Adrenal gland (tissue), 5 donors: ENCODE measurements around the gene ZC3H18.

Experiments
- POLR2A ChIP-seq, 2 donors: fragments of 450-650 bp; IDR thresholded peaks; one replicate each; pipeline ENCODE4 v1.6.1; 2017; ENCODE audit warnings: antibody characterized with exemption in 2 of 2, mild to moderate bottlenecking in 2 of 2, moderate library complexity in 1 of 2
- TF ChIP-seq, protein P1 (sequence below), 6 experiments: fragments of 450-650 bp in 4 of 6; fragments of 200-600 bp in 2 of 6; sonication (generic) in 1 of 6; IDR thresholded peaks; 1 replicate in 5 of 6; 2 replicates in 1 of 6; pipeline versions ENCODE4 v1.5.1 to v1.8.0; 2016 to 2021; ENCODE audit warnings: antibody characterized with exemption in 6 of 6, mild to moderate bottlenecking in 2 of 6, moderate library complexity in 1 of 6
- donor health status: DM: no; HTN: no; CAD: no.

- TF ChIP-seq, protein P1, sequence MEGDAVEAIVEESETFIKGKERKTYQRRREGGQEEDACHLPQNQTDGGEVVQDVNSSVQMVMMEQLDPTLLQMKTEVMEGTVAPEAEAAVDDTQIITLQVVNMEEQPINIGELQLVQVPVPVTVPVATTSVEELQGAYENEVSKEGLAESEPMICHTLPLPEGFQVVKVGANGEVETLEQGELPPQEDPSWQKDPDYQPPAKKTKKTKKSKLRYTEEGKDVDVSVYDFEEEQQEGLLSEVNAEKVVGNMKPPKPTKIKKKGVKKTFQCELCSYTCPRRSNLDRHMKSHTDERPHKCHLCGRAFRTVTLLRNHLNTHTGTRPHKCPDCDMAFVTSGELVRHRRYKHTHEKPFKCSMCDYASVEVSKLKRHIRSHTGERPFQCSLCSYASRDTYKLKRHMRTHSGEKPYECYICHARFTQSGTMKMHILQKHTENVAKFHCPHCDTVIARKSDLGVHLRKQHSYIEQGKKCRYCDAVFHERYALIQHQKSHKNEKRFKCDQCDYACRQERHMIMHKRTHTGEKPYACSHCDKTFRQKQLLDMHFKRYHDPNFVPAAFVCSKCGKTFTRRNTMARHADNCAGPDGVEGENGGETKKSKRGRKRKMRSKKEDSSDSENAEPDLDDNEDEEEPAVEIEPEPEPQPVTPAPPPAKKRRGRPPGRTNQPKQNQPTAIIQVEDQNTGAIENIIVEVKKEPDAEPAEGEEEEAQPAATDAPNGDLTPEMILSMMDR (IDR thresholded peaks at IDR 0.05): no peak
- no peak for TF ChIP-seq POLR2A (IDR thresholded peaks at IDR 0.05)
Observed at GRCh38 chr16:88537859-88538258, 32.3 kb upstream of the ZC3H18 start.
